GM23248 (cell line): Measurements from ENCODE around the gene NOXO1. TPM values are rescaled to one million over a fixed set of nuclear protein-coding genes. Genes with fewer than 3 reads are reported as not detected.

Experiments used
- DNase-seq: peaks from one replicate; pipeline ENCODE4 v3.0.0-alpha.2; 2015
- H2AFZ ChIP-seq: fragments of 200-600 bp; sonication (generic); 2 replicates; pipeline ENCODE4 v1.6.1; 2016; ENCODE audit warnings: antibody characterized with exemption
- H3F3A ChIP-seq: fragments of 200-600 bp; sonication (generic); 2 replicates; pipeline ENCODE4 v1.6.1; 2016; ENCODE audit warnings: mild to moderate bottlenecking, antibody characterized with exemption, mixed run types; ENCODE audit not compliant: insufficient read depth
- H3K27ac ChIP-seq: fragments of 200-600 bp; sonication (generic); 2 replicates; pipeline ENCODE4 v1.5.1; 2016; ENCODE audit warnings: mild to moderate bottlenecking
- H3K27me3 ChIP-seq: fragments of 200-600 bp; sonication (generic); replicated peaks from 2 replicates; pipeline ENCODE4 v1.6.1; 2016; ENCODE audit warnings: mild to moderate bottlenecking; ENCODE audit not compliant: insufficient read depth
- H3K36me3 ChIP-seq: fragments of 200-600 bp; sonication (generic); 2 replicates; pipeline ENCODE4 v1.6.1; 2016; ENCODE audit warnings: low read depth, mild to moderate bottlenecking
- H3K4me1 ChIP-seq: fragments of 200-600 bp; sonication (generic); 2 replicates; pipeline ENCODE4 v1.6.1; 2016; ENCODE audit warnings: mild to moderate bottlenecking; ENCODE audit not compliant: insufficient read depth
- H3K4me2 ChIP-seq: fragments of 200-600 bp; sonication (generic); one replicate; pipeline ENCODE4 v1.6.1; 2016; ENCODE audit warnings: mild to moderate bottlenecking; ENCODE audit not compliant: unreplicated experiment
- H3K4me3 ChIP-seq: fragments of 200-600 bp; sonication (generic); 2 replicates; pipeline ENCODE4 v1.5.1; 2016; ENCODE audit warnings: mild to moderate bottlenecking
- H3K79me2 ChIP-seq: fragments of 200-600 bp; sonication (generic); 2 replicates; pipeline ENCODE4 v1.6.1; 2016; ENCODE audit warnings: mild to moderate bottlenecking; ENCODE audit not compliant: insufficient read depth
- H3K9ac ChIP-seq: fragments of 200-600 bp; sonication (generic); 2 replicates; pipeline ENCODE4 v1.6.1; 2016; ENCODE audit warnings: mild to moderate bottlenecking
- H3K9me2 ChIP-seq: fragments of 200-600 bp; sonication (generic); 2 replicates; pipeline ENCODE4 v1.6.1; 2016; ENCODE audit warnings: mixed run types, mild to moderate bottlenecking, moderate library complexity; ENCODE audit not compliant: insufficient read depth
- H3K9me3 ChIP-seq: fragments of 200-600 bp; sonication (generic); one replicate; pipeline ENCODE4 v1.6.1; 2017; ENCODE audit warnings: low read depth
- H4K20me1 ChIP-seq: fragments of 200-600 bp; sonication (generic); 2 replicates; pipeline ENCODE4 v1.6.0; 2016; ENCODE audit not compliant: insufficient read depth
- EZH2 ChIP-seq: fragments of 200-600 bp; sonication (generic); IDR thresholded peaks from 2 replicates; pipeline ENCODE4 v1.6.1; 2018; ENCODE audit warnings: antibody characterized with exemption, mild to moderate bottlenecking; ENCODE audit not compliant: insufficient read depth, poor library complexity, severe bottlenecking
- EZH2phosphoT487 ChIP-seq: fragments of 200-600 bp; sonication (generic); IDR thresholded peaks from 2 replicates; pipeline ENCODE4 v1.6.1; 2018; ENCODE audit warnings: antibody characterized with exemption, moderate library complexity, mild to moderate bottlenecking, low read depth; ENCODE audit not compliant: insufficient read depth
- WGBS, 2 experiments: methylation state at CpG; one replicate each; pipeline ENCODE4 v1.1.6; 2015 to 2017; ENCODE audit warnings: low lambda C conversion rate in 2 of 2, low coverage in 1 of 2; ENCODE audit errors: missing lambda C conversion rate in 2 of 2; 5-methylcytosine and 5-hydroxymethylcytosine counted together
- in situ Hi-C: fragments of 300-500 bp; cut with MboI; formaldehyde crosslinking; loops from 2 replicates; pipeline ENCODE4 v1.15.0; 2020
- polyA plus RNA-seq: library from polyadenylated mRNA; unstranded; fragments of >200 nt; fragmentation: Nextera tagmentation; extraction: Ambion mirVana; gene quantifications from 2 replicates; pipeline ENCODE4 v1.2.1, GENCODE V29; 2016
- total RNA-seq: library from RNA; depleted of rRNA; stranded (reverse); fragments of >200 nt; shearing (Covaris generic); gene quantifications from 2 replicates; pipeline ENCODE4 v1.2.3, GENCODE V29; 2014

NOXO1 gene
- total and polyA plus RNA-seq, 2 experiments from 2014 or later, result 0.23 TPM; not detected in 1

DNA sequence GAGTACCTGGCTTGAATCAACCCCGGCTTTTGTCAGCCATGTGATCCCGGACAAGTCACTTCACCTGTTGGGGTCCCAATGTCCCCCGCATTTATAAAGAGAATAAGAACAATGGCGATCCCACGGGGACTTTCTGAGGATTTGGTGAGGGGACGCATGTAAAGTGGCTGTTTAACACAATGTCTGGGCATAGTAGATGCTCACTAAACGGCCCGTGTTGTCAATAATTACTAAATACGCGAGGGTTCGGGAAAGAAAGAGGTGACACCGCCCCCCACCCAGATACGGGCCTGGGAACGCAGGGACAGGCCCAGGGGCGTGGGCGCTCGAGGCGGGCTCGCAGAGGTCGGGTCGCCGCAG lies 10.3 kb upstream of the NOXO1 start:
- 15 to 19% methylated on average over 22 of the region's 22 CpGs for WGBS, 2 experiments
- Histone ChIP-seq H3K9ac (no peak overlapping the region), H3K27me3 (peaks cover 21% of the 10 kb centered on the region; the same call in 1 of the 2 replicates), H3K4me1 (peaks cover 6% of the 10 kb centered on the region), H3K4me2 (no peak overlapping the region), H3F3A (peaks cover 25% of the 10 kb centered on the region), H4K20me1 (no peaks in the 10 kb centered on the region), H3K79me2 (no peaks in the 10 kb centered on the region), H3K9me3 (no peaks in the 10 kb centered on the region), H3K36me3 (0 out of 2 replicates have a peak, but pooled peaks cover under 1% of the 10 kb centered on the region), H3K4me3 (0 out of 2 replicates have a peak overlapping the region, but pooled peaks have one; percentile 27), H3K9me2 (no peaks in the 10 kb centered on the region), H3K27ac (no peak overlapping the region), H2AFZ (peak overlapping the region; percentile 22; the same call in 1 of the 2 replicates)
- TF ChIP-seq EZH2 (peak; percentile 40), EZH2phosphoT487 (no peak)
- DNase-seq, result no peak
- in situ Hi-C loops, result no loop called here

DNA sequence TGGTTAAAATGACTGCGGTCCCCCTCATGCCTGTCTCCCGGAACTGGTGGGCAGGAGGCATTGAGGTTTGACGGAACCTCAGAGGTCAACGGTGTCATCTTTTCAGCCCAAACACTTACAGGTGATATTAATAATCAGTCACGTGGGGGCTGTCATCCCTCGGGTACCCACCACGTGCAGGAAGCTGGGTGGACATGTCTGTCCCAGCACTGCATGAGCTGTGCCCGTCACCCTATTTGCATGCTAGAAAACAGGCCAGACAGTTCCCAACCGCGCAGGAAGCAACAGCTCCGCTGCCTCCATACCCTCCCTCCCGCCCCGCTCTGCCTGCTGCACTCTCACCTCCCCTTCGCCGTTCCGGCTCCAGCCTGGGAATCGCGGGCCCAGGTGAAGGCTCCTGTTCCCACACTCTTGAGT lies 9.9 kb upstream of the NOXO1 start:
- no peaks in the 10 kb centered on the region for H3K36me3 ChIP-seq
- no peak overlapping the region for H3K4me3 ChIP-seq
- H3F3A ChIP-seq, result peaks cover 21% of the 10 kb centered on the region
- 16 to 24% methylated on average over 13 to 18 of the region's 18 CpGs for WGBS, 2 experiments
- TF ChIP-seq EZH2phosphoT487 (no peak), EZH2 (no peak)
- H3K79me2 ChIP-seq, result no peaks in the 10 kb centered on the region
- no peaks in the 10 kb centered on the region for H3K9me3 ChIP-seq
- H3K9me2 ChIP-seq, result no peaks in the 10 kb centered on the region
- DNase-seq, result no peak
- in situ Hi-C loops, result no loop called here
- peaks cover 5% of the 10 kb centered on the region; the same call in 1 of the 2 replicates for H3K4me1 ChIP-seq
- H3K9ac ChIP-seq, result no peak overlapping the region
- H3K27ac ChIP-seq, result no peak overlapping the region
- H2AFZ ChIP-seq, result no peak overlapping the region
- no peak overlapping the region for H3K4me2 ChIP-seq
- H3K27me3 ChIP-seq, result peaks cover 21% of the 10 kb centered on the region; the same call in 1 of the 2 replicates
- no peaks in the 10 kb centered on the region for H4K20me1 ChIP-seq

DNA sequence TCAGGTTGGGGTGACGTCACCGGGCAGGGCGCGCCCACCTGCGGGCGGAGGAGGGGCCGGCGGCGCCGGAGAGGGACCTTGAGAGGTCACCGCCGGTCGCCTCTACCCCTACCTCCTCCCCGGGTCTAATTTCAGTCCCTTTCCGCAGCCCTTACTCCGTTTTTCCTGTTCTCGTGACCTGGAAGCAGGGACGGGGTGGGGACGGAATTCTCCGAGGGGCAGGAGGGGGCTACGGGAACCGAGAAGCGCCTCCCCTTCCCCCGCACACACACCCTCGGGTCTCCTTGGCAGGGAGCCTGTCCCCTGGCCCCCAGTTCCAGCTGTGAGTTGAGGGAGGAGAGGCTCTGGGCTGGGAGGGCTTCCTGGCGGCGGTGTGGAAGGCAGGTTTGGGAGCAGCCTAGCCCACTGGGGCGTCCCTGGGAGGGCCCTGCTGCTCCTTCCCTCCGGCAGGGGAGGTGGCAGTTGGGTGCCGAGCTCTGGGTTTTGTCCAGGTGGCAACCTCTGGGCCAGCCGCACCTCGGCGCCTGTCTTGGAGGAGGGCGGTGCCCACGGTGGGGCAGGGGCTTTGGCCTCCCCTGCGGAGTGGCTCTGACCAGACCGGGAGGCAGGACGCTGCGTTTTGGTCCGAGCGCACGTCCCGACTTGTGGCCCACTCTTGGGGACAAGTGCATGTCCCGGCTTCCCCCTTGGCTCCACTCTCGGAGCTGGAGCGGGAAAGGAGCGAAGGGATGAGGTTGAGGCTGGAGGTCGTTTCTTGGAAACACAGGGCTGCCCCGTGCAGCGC lies 9.3 kb upstream of the NOXO1 start:
- Histone ChIP-seq H3K27ac (no peak overlapping the region), H3K9me3 (no peaks in the 10 kb centered on the region), H2AFZ (no peak overlapping the region), H3K36me3 (no peaks in the 10 kb centered on the region), H3K4me1 (no peaks in the 10 kb centered on the region), H3K4me2 (no peak overlapping the region), H3K9ac (no peak overlapping the region), H3K79me2 (peaks cover 3% of the 10 kb centered on the region; the same call in 1 of the 2 replicates), H3K4me3 (no peak overlapping the region), H3F3A (peaks cover 15% of the 10 kb centered on the region), H4K20me1 (no peaks in the 10 kb centered on the region), H3K9me2 (no peaks in the 10 kb centered on the region), H3K27me3 (peaks cover 21% of the 10 kb centered on the region; the same call in 1 of the 2 replicates)
- in situ Hi-C loops, result no loop called here
- TF ChIP-seq EZH2phosphoT487, result 0 out of 2 replicates have a peak, but pooled peaks have one; percentile 41
- TF ChIP-seq EZH2, result peak; percentile 96
- no peak for DNase-seq
- 7 to 10% methylated on average over 37 to 50 of the region's 50 CpGs for WGBS, 2 experiments

DNA sequence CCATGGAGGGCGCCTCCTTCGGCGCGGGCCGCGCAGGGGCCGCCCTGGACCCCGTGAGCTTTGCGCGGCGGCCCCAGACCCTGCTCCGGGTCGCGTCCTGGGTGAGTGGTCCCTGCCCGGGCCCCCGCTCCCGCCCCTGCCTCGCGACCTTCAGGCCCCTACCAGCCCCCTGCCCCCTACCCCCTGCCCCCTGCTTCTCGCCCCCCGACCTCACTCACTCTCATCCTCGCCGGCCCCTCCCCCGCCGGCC lies 8.8 kb upstream of the NOXO1 start:
- DNase-seq, result no peak
- TF ChIP-seq EZH2phosphoT487 (no peak), EZH2 (no peak)
- H3F3A ChIP-seq, result peaks cover 10% of the 10 kb centered on the region; the same call in 1 of the 2 replicates
- H3K27me3 ChIP-seq, result peaks cover 21% of the 10 kb centered on the region; the same call in 1 of the 2 replicates
- H3K9me2 ChIP-seq, result no peaks in the 10 kb centered on the region
- no peak overlapping the region for H2AFZ ChIP-seq
- H3K79me2 ChIP-seq, result peaks cover 8% of the 10 kb centered on the region; the same call in 1 of the 2 replicates
- in situ Hi-C loops, result no loop called here
- H3K9me3 ChIP-seq, result no peaks in the 10 kb centered on the region
- H3K4me3 ChIP-seq, result no peak overlapping the region
- no peaks in the 10 kb centered on the region for H3K36me3 ChIP-seq
- WGBS, 2 experiments, result 0 to 10% methylated on average over 7 to 23 of the region's 25 CpGs
- no peaks in the 10 kb centered on the region for H3K4me1 ChIP-seq
- no peak overlapping the region for H3K9ac ChIP-seq
- H4K20me1 ChIP-seq, result no peaks in the 10 kb centered on the region
- H3K27ac ChIP-seq, result no peak overlapping the region
- H3K4me2 ChIP-seq, result no peak overlapping the region
